IMR-90 (cell line): Measurements from ENCODE around the gene LRRC10B. TPM values are rescaled to one million over a fixed set of nuclear protein-coding genes. Genes with fewer than 3 reads are reported as not detected.

Experiments used
- ATAC-seq: fragments of 200-7000 bp; cut with Tn5 transposase; 2 replicates; pipeline ENCODE4 v1.9.1; 2020; ENCODE audit warnings: low read depth, mild to moderate bottlenecking, moderate library complexity
- BruUV-seq: library from RNA; stranded (reverse); fragments of 400-500 nt; replicated peaks from 2 replicates; lab custom pipeline; 2021; lab: Mats Ljungman, UMichigan
- CTCF ChIA-PET: fragments of 300-600 bp; formaldehyde crosslinking; extraction: SDS; loops from one replicate; lab custom pipeline; 2021; ENCODE audit warnings: antibody characterized with exemption; lab: Yijun Ruan, JAX
- POLR2A ChIA-PET: fragments of 300-600 bp; sonication (Branson Sonifier 250); formaldehyde crosslinking; loops from one replicate; lab custom pipeline; 2022; ENCODE audit warnings: antibody characterized with exemption; ENCODE audit not compliant: unreplicated experiment; lab: Charles Lee
- DNase-seq: peaks from one replicate; pipeline ENCODE4 v3.0.0; 2013
- H2AFZ ChIP-seq: replicated peaks from 2 replicates; pipeline ENCODE3; 2013; ENCODE audit warnings: low read length, mild to moderate bottlenecking; ENCODE audit not compliant: poor library complexity
- H2AK5ac ChIP-seq: 2 replicates; pipeline ENCODE4 v1.6.1; 2013; ENCODE audit warnings: low read depth, low read length, inconsistent platforms
- H2AK9ac ChIP-seq: replicated peaks from 2 replicates; pipeline ENCODE3; 2013; ENCODE audit warnings: mild to moderate bottlenecking, low read depth, low read length, moderate library complexity; ENCODE audit not compliant: poor library complexity
- H2BK120ac ChIP-seq: 2 replicates; pipeline ENCODE4 v1.6.1; 2013; ENCODE audit warnings: low read depth, low read length, inconsistent platforms
- H2BK15ac ChIP-seq: 3 replicates; pipeline ENCODE4 v1.6.1; 2013; ENCODE audit warnings: low read depth, low read length, inconsistent platforms
- H2BK20ac ChIP-seq: 2 replicates; pipeline ENCODE4 v1.6.1; 2013; ENCODE audit warnings: low read depth, mild to moderate bottlenecking, inconsistent platforms, low read length, moderate library complexity
- H2BK5ac ChIP-seq: 2 replicates; pipeline ENCODE4 v1.6.1; 2013; ENCODE audit warnings: mild to moderate bottlenecking, low read depth, low read length, inconsistent platforms; ENCODE audit not compliant: poor library complexity, severe bottlenecking
- H3K14ac ChIP-seq: replicated peaks from 2 replicates; pipeline ENCODE4 v1.6.1; 2013; ENCODE audit warnings: low read depth, low read length, inconsistent platforms
- H3K18ac ChIP-seq: 2 replicates; pipeline ENCODE4 v1.6.1; 2013; ENCODE audit warnings: low read depth, low read length, control low read depth
- H3K23ac ChIP-seq: 2 replicates; pipeline ENCODE4 v1.6.1; 2013; ENCODE audit warnings: low read depth, low read length, inconsistent platforms
- H3K27ac ChIP-seq: 2 replicates; pipeline ENCODE4 v1.5.1; 2013; ENCODE audit warnings: mild to moderate bottlenecking, control low read depth, low read length; ENCODE audit not compliant: insufficient read depth
- H3K27me3 ChIP-seq: 2 replicates; pipeline ENCODE4 v1.6.1; 2013; ENCODE audit warnings: low read length; ENCODE audit not compliant: control insufficient read depth, insufficient read depth
- H3K36me3 ChIP-seq: 2 replicates; pipeline ENCODE4 v1.6.1; 2013; ENCODE audit warnings: low read length, mixed read lengths; ENCODE audit not compliant: control insufficient read depth, insufficient read depth
- H3K4ac ChIP-seq: 2 replicates; pipeline ENCODE4 v1.6.1; 2013; ENCODE audit warnings: low read depth, low read length, inconsistent platforms
- H3K4me1 ChIP-seq: 2 replicates; pipeline ENCODE4 v1.6.1; 2013; ENCODE audit warnings: low read length, mixed read lengths; ENCODE audit not compliant: control insufficient read depth, insufficient read depth
- H3K4me2 ChIP-seq: 2 replicates; pipeline ENCODE4 v1.6.1; 2013; ENCODE audit warnings: low read depth, mild to moderate bottlenecking, control low read depth, low read length, moderate library complexity
- H3K4me3 ChIP-seq: 2 replicates; pipeline ENCODE4 v1.5.1; 2013; ENCODE audit warnings: low read depth, mild to moderate bottlenecking, control low read depth, low read length, moderate library complexity; ENCODE audit not compliant: insufficient read depth
- H3K56ac ChIP-seq: 2 replicates; pipeline ENCODE4 v1.6.1; 2013; ENCODE audit warnings: low read length, inconsistent platforms; ENCODE audit not compliant: insufficient read depth; ENCODE audit errors: extremely low read depth
- H3K79me1 ChIP-seq, 2 experiments: 2 replicates each; pipeline ENCODE4 v1.6.1; 2013; ENCODE audit warnings: low read length in 2 of 2, inconsistent platforms in 1 of 2, low read depth in 1 of 2
- H3K9ac ChIP-seq: 2 replicates; pipeline ENCODE4 v1.6.1; 2013; ENCODE audit warnings: low read depth, low read length, control low read depth
- H3K9me1 ChIP-seq: 2 replicates; pipeline ENCODE4 v1.6.1; 2013; ENCODE audit warnings: low read length, inconsistent platforms; ENCODE audit not compliant: insufficient read depth
- H3K9me3 ChIP-seq: 2 replicates; pipeline ENCODE4 v1.6.1; 2013; ENCODE audit warnings: low read length; ENCODE audit not compliant: control insufficient read depth, insufficient read depth
- H4K20me1 ChIP-seq: 2 replicates; pipeline ENCODE4 v1.6.1; 2013; ENCODE audit warnings: low read length, inconsistent platforms; ENCODE audit not compliant: insufficient read depth
- H4K5ac ChIP-seq: 2 replicates; pipeline ENCODE4 v1.6.1; 2013; ENCODE audit warnings: mild to moderate bottlenecking, low read depth, low read length, control low read depth
- H4K8ac ChIP-seq, 2 experiments: 2 replicates each; pipeline ENCODE4 v1.6.1; 2013; ENCODE audit warnings: low read depth in 2 of 2, low read length in 2 of 2, control low read depth in 1 of 2, inconsistent platforms in 1 of 2
- H4K91ac ChIP-seq: 2 replicates; pipeline ENCODE4 v1.6.1; 2013; ENCODE audit warnings: low read depth, low read length, inconsistent platforms; ENCODE audit not compliant: insufficient read depth
- BHLHE40 ChIP-seq: fragments of 150-350 bp; IDR thresholded peaks from 2 replicates; pipeline ENCODE4 v1.6.1; 2016; ENCODE audit warnings: mild to moderate bottlenecking, low read depth, low read length
- CEBPB ChIP-seq: IDR thresholded peaks from 2 replicates; pipeline ENCODE4 v1.6.1; 2012; ENCODE audit warnings: low read depth, low read length, improper control_type of control experiment
- CHD1 ChIP-seq: IDR thresholded peaks from 2 replicates; pipeline ENCODE4 v1.6.1; 2012; ENCODE audit warnings: low read depth, low read length, improper control_type of control experiment
- CTCF ChIP-seq: conservative IDR thresholded peaks from 2 replicates; pipeline ENCODE4 v1.5.1; 2012; ENCODE audit warnings: mild to moderate bottlenecking, low read depth, low read length, improper control_type of control experiment
- FOS ChIP-seq: fragments of 150-350 bp; IDR thresholded peaks from 2 replicates; pipeline ENCODE4 v1.6.1; 2016; ENCODE audit warnings: low read depth, low read length
- MAFK ChIP-seq: IDR thresholded peaks from 2 replicates; pipeline ENCODE4 v1.6.1; 2012; ENCODE audit warnings: low read depth, low read length, improper control_type of control experiment
- MAZ ChIP-seq: IDR thresholded peaks from 2 replicates; pipeline ENCODE4 v1.6.1; 2012; ENCODE audit warnings: low read depth, mild to moderate bottlenecking, low read length, improper control_type of control experiment, moderate library complexity, borderline replicate concordance
- MXI1 ChIP-seq: IDR thresholded peaks from 2 replicates; pipeline ENCODE4 v1.6.1; 2012; ENCODE audit warnings: low read depth, mild to moderate bottlenecking, low read length, moderate library complexity, borderline replicate concordance
- NFE2L2 ChIP-seq: fragments of 150-350 bp; IDR thresholded peaks from 2 replicates; pipeline ENCODE4 v1.6.1; 2016; ENCODE audit warnings: low read depth, mild to moderate bottlenecking, low read length
- POLR2A ChIP-seq: IDR thresholded peaks from 2 replicates; pipeline ENCODE4 v1.6.1; 2012; ENCODE audit warnings: mild to moderate bottlenecking, low read depth, low read length
- RAD21 ChIP-seq: IDR thresholded peaks from 2 replicates; pipeline ENCODE4 v1.6.1; 2012; ENCODE audit warnings: low read length, improper control_type of control experiment
- RCOR1 ChIP-seq: IDR thresholded peaks from 2 replicates; pipeline ENCODE4 v1.6.1; 2012; ENCODE audit warnings: mild to moderate bottlenecking, low read length, improper control_type of control experiment; ENCODE audit not compliant: insufficient replicate concordance
- RFX5 ChIP-seq: IDR thresholded peaks from 2 replicates; pipeline ENCODE4 v1.8.0; 2012; ENCODE audit warnings: low read depth, mild to moderate bottlenecking, low read length, moderate library complexity
- SMC3 ChIP-seq: fragments of 150-350 bp; IDR thresholded peaks from 2 replicates; pipeline ENCODE4 v1.6.1; 2016; ENCODE audit warnings: low read depth, mild to moderate bottlenecking, antibody characterized with exemption, low read length, moderate library complexity
- WGBS, 2 experiments: methylation state at CpG; one replicate each; pipeline versions ENCODE4 v1.1.5 to v1.1.7; 2013; ENCODE audit warnings: missing lambda C conversion rate in 2 of 2; ENCODE audit not compliant: insufficient read length in 1 of 2; ENCODE audit errors: extremely low coverage in 2 of 2; 5-methylcytosine and 5-hydroxymethylcytosine counted together
- dilution Hi-C: fragments of 300-500 bp; cut with HindIII; formaldehyde crosslinking; loops from one replicate; pipeline ENCODE4 v1.14.3; 2018; ENCODE audit warnings: low sequenced_read_pairs; ENCODE audit not compliant: unreplicated experiment
- in situ Hi-C: fragments of 300-500 bp; cut with MboI; formaldehyde crosslinking; loops from 3 replicates; pipeline ENCODE4 v1.14.3; 2019; ENCODE audit warnings: low sequenced_read_pairs, inconsistent platforms, mixed read lengths
- intact Hi-C: fragments of 100-400 bp; cut with micrococcal nuclease; formaldehyde crosslinking; loops from 2 replicates; pipeline ENCODE4 v1.10.0; 2022
- polyA plus RNA-seq, 3 experiments: library from polyadenylated mRNA; depleted of rRNA; stranded (reverse); fragments of >200 nt; gene quantifications; 2 replicates each; pipeline ENCODE4 v1.2.3, GENCODE V29; 2012; ENCODE audit warnings: low replicate concordance in 1 of 3
- total RNA-seq: library from RNA; depleted of rRNA; stranded (reverse); fragments of >200 nt; gene quantifications from 2 replicates; pipeline ENCODE4 v1.2.3, GENCODE V29; 2012
- TF ChIP-seq, protein P1 (sequence below): fragments of 150-350 bp; IDR thresholded peaks from 2 replicates; pipeline ENCODE4 v1.6.1; 2016; ENCODE audit warnings: low read depth, mild to moderate bottlenecking, low read length, moderate library complexity, borderline replicate concordance
- TF ChIP-seq, protein P2 (sequence below): fragments of 150-350 bp; IDR thresholded peaks from 2 replicates; pipeline ENCODE4 v1.6.1; 2017; ENCODE audit warnings: mild to moderate bottlenecking, antibody characterized with exemption, low read length, low read depth

The LRRC10B gene
- total and polyA plus RNA-seq, 2 of the 4 experiments (the other 2 are of a cell fraction) = not detected

- in situ Hi-C loops (no loop called here), dilution Hi-C loops (no loop called here), intact Hi-C loops (no loop called here)
- Histone ChIP-seq H4K91ac (no peak overlapping the region), H3K4me3 (no peak overlapping the region), H3K23ac (no peak overlapping the region), H3K27me3 (peaks cover 52% of the 10 kb centered on the region), H2BK15ac (no peak overlapping the region), H3K4me1 (peaks cover 10% of the 10 kb centered on the region), H3K18ac (no peak overlapping the region), H4K5ac (no peak overlapping the region), H4K8ac (no peak overlapping the region), H2AFZ (no peak overlapping the region), H2AK9ac (no peak overlapping the region), H3K4ac (no peak overlapping the region), H3K27ac (no peak overlapping the region), H2BK20ac (no peak overlapping the region), H2BK120ac (no peak overlapping the region), H2BK5ac (no peak overlapping the region), H3K4me2 (no peak overlapping the region), H4K20me1 (no peaks in the 10 kb centered on the region), H2AK5ac (no peak overlapping the region), H3K36me3 (no peaks in the 10 kb centered on the region), H3K79me1 (no peaks in the 10 kb centered on the region), H3K14ac (no peak overlapping the region), H3K9me1 (no peaks in the 10 kb centered on the region; the same call in 1 of the 2 replicates), H3K9ac (no peak overlapping the region), H3K56ac (no peak overlapping the region), H3K9me3 (no peaks in the 10 kb centered on the region)
- POLR2A ChIA-PET = no interaction called here
- 81% methylated on average over 4 of the region's 8 CpGs; no CpG with 5 or more reads in 1 of the 2 experiments for WGBS, 2 experiments
- no TSS peak for BruUV-seq
- CTCF ChIA-PET = no interaction called here
- TF ChIP-seq, protein P1, sequence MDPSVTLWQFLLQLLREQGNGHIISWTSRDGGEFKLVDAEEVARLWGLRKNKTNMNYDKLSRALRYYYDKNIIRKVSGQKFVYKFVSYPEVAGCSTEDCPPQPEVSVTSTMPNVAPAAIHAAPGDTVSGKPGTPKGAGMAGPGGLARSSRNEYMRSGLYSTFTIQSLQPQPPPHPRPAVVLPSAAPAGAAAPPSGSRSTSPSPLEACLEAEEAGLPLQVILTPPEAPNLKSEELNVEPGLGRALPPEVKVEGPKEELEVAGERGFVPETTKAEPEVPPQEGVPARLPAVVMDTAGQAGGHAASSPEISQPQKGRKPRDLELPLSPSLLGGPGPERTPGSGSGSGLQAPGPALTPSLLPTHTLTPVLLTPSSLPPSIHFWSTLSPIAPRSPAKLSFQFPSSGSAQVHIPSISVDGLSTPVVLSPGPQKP = no peak
- TF ChIP-seq CEBPB = no peak
- no peak for TF ChIP-seq SMC3
- TF ChIP-seq RCOR1 = no peak
- no peak for TF ChIP-seq CHD1
- TF ChIP-seq POLR2A = no peak
- no peak for TF ChIP-seq MAZ
- no peak for TF ChIP-seq CTCF
- TF ChIP-seq FOS = no peak
- no peak for TF ChIP-seq MAFK
- no peak for TF ChIP-seq RFX5
- TF ChIP-seq, protein P2, sequence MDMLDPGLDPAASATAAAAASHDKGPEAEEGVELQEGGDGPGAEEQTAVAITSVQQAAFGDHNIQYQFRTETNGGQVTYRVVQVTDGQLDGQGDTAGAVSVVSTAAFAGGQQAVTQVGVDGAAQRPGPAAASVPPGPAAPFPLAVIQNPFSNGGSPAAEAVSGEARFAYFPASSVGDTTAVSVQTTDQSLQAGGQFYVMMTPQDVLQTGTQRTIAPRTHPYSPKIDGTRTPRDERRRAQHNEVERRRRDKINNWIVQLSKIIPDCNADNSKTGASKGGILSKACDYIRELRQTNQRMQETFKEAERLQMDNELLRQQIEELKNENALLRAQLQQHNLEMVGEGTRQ = no peak
- no peak for TF ChIP-seq BHLHE40
- TF ChIP-seq RAD21 = no peak
- no peak for TF ChIP-seq NFE2L2
- TF ChIP-seq MXI1 = no peak
- DNase-seq (no peak), ATAC-seq (no peak)
Observed at GRCh38 chr11:61537326-61537725, 28.8 kb downstream of the LRRC10B start.
